Tongue (tissue), 2 donors: ENCODE data around the gene ESAM. TPM values are rescaled to one million over a fixed set of nuclear protein-coding genes. Genes with fewer than 3 reads are reported as not detected.

Experiments
- DNase-seq: peaks from one replicate; pipeline ENCODE4 v3.0.0-alpha.2; 2015
- total RNA-seq: library from RNA; depleted of rRNA; stranded (reverse); fragments of >200 nt; gene quantifications from one replicate; pipeline ENCODE4 v1.2.3, GENCODE V29; 2014

The ESAM gene
- total RNA-seq, 1 donor from 2014 or later: 24.0 TPM

GRCh38 chr11:124751741-124752470 lies 10.2 kb downstream of the ESAM start, which contains the start of gene VSIG2:
TSS of gene VSIG2 (minus strand) at chr11:124752255. CDS start at chr11:124752137, 118 bp downstream.
- DNase-seq: no peak

- no peak for DNase-seq
These were observed 10.7 kb downstream of the ESAM start for GRCh38 chr11:124751391-124751740.

GRCh38 chr11:124749912-124750311 lies 12.2 kb downstream of the ESAM start:
- DNase-seq: no peak

- DNase-seq: no peak
These were observed 13.4 kb downstream of the ESAM start for GRCh38 chr11:124748481-124749343.

- DNase-seq: no peak
These were observed 14.0 kb downstream of the ESAM start for GRCh38 chr11:124748100-124748418.

- no peak for DNase-seq
These were observed 14.5 kb downstream of the ESAM start for GRCh38 chr11:124747406-124748099.

- peak; percentile 31 for DNase-seq
These were observed 15.4 kb downstream of the ESAM start for GRCh38 chr11:124746621-124747243.

GRCh38 chr11:124745835-124746620 lies 16.1 kb downstream of the ESAM start:
- DNase-seq: no peak

- DNase-seq: no peak
These were observed 16.7 kb downstream of the ESAM start for GRCh38 chr11:124745270-124745834.

- DNase-seq: no peak
These were observed 19.0 kb downstream of the ESAM start for GRCh38 chr11:124743050-124743449.

GRCh38 chr11:124742555-124742954 lies 19.5 kb downstream of the ESAM start:
- DNase-seq: no peak

GRCh38 chr11:124740277-124740882 lies 21.7 kb downstream of the ESAM start:
- no peak for DNase-seq

- peak; percentile 97 for DNase-seq
These were observed 22.4 kb downstream of the ESAM start, which contains the start of gene NRGN for GRCh38 chr11:124739479-124740276. TSS of gene NRGN (plus strand) at chr11:124739942. CDS start at chr11:124740085, 143 bp downstream.

GRCh38 chr11:124738713-124739478 lies 23.2 kb downstream of the ESAM start:
- no peak for DNase-seq

- no peak for DNase-seq
These were observed 24.3 kb downstream of the ESAM start for GRCh38 chr11:124737638-124738305.

- no peak for DNase-seq
These were observed 25.4 kb downstream of the ESAM start for GRCh38 chr11:124736736-124737135.

GRCh38 chr11:124732230-124732629 lies 29.9 kb downstream of the ESAM start:
- DNase-seq: no peak

GRCh38 chr11:124729571-124729970 lies 32.5 kb downstream of the ESAM start:
- DNase-seq: no peak
